Renal cortical epithelial cell (primary cell): ENCODE measurements around the gene MAT1A. TPM values are rescaled to one million over a fixed set of nuclear protein-coding genes. Genes with fewer than 3 reads are reported as not detected.

Source experiments
- DNase-seq: peaks from one replicate; pipeline ENCODE4 v3.0.0-alpha.2; 2011; ENCODE audit warnings: low read depth
- total RNA-seq: library from RNA; depleted of rRNA; stranded (reverse); fragments of >200 nt; gene quantifications from 2 replicates; pipeline ENCODE4 v1.2.3, GENCODE V29; 2014

The MAT1A gene
- total RNA-seq, 1 donor from 2014 or later: 0.15 TPM

DNA sequence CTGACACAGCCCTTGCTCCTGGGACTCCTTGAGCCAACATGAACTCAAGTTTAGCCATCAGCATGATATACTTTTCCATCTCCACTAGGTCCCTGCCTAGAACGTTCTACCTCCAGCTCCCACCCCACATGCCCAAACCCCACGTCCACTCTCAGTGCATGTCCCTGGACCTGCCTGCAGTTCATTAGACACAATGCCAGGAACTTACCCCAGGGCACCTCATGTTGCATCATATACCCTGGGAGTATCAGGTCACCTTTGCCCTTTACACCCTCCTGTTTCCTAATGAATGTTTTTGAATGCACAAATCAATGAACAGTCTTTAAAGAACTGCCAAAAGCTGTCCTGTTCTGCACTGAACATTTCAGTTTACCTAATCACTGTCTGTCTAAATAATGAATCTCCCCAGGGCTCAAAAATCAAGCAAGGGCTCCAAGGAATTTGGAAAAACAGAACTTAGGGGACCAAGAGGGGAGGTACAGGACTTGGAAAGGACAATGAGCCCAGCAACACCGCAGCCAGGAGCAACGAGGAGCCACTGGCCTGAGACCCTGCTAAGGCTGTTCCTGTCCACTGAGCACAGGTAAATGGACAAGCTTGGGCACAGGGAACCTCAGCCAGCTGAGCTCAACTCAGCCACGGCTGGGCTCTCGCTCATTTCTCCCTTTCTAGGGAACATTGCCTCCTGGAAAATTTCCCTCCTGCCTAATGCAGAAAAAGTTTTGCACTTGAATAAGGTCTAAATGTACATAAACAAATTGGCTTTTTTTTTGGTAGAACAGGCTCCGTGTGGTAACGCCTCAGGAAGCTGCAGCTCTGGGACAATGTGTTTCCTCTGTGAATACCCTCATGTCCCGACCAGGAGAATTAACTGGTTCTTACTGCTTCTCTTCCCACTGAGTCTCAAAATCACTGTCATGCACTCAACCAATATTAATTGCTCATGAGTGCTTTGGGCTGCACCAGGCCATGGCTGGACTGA lies 7.4 kb downstream of the MAT1A start:
- DNase-seq: no peak

DNA sequence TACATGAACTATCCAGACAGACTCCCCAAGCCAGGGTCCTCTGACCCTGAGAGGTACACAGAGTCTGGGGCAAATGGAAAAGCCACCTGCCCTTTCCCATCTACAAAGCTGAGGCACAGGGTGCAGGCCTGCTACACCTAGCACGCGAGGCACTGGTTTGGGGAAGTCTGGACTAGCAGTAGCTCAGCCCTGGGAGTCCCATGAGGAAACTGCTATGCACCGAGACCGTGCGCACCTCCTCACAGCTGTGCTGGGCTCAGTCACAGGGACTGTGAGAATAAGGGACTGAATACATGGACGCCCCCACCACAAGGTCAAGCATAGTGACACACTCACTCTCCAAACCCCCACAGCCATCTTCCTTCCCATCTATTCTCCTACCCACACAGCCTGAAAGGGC lies 8.2 kb downstream of the MAT1A start:
- no peak for DNase-seq

DNA sequence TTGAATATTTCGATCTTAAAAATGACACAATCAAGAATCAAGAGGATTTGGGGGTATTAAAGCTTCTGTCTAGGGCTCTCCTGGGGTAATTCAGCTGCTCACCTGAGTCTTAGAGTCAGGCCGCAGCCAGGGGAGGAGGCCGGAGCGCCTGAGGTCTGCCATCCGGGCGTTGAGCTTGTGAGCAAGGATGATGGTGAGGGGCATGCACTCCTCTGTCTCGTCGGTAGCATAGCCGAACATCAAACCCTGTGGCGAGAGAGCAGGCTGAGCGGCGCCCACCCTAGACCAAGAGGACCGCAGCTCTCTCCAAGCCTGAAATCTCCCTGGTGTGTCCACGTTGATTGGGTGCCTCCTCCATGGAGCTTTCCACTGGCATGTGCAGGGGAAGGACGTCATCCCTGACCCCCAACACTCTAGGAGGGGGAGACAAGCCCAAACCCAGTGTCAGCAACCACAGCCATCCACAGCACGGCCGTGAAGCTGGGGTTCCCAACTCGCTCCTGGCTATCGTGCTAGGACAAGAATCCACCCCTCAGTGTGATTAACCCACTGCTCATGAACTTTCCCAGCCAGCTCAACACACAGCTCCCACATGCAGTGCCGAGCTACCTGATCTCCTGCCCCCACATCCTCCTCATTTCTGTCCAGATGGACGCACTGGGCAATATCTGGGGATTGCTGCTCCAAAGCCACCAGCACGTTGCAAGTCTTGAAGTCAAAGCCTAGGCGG lies 9.2 kb downstream of the MAT1A start:
- DNase-seq: no peak

DNA sequence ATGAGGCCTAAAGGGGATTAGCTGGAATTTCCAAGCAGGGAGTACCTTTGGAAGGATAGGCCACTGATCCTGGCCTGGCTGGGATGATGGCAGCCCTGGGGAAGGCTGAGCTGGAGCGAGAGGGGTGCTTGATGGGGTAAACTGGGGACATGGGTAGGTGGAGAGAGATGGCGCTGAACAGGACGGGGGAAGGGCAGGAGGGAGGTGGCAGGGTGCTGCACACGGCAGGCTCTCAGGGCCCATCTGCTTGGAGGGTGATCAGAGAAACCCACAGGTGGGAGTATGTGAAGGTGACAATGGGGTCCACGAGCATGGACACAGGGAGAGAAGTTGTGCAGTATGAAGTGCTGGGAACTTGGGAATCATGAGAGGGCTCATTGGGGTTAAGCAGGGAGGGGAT lies 10.3 kb downstream of the MAT1A start:
- DNase-seq: no peak

DNA sequence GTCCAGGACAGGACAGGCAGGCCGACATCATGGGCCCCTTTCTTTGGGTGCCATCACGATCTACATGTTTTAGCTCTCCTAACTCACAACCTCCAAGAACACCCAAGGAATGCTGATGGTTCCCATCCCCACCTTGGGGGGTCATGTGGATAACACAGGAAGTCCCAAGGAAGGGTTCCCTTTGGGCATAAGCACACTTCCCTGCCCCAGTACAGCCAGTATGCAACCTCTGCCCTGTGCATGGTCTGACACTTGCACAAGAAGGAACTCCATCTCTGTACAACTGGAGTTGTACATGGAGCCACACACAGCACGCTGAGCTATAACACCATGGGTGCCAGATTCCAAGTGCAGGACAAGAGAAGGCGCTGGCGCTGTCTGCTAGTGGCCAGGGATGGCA lies 11.0 kb downstream of the MAT1A start:
- no peak for DNase-seq

DNA sequence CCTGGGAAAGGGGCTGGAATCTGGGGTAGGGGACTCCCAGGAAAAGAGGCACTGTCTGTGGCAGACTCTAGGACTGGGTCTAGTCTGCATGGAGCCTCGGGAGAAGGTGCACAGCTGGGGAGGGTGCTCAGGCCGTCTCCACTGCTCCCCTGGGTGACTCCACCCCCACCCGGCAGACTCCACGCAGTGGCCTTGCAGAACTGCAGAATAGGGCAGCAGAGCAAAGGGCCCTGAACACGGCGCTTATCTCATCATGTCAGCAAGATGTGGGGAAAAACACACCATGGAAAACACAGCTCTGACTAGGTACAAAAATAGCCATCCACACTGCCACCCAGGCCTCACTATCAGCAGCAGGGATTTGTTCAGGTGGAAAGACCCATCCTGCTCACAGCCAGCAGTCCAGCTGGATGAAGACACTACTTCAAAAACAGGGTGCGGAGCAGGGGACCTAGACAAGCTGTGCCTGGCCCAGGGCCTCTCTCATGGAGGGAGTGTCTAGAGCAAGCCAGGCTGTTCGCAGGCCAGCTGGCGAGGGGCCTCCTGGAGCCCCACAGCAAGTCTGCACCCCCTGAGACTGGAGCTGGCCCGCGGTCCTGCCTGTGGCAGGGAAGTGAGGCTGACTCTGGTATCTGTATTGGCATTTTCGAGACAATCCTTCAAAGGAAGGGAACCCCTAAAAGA lies 11.7 kb downstream of the MAT1A start:
- no peak for DNase-seq

DNA sequence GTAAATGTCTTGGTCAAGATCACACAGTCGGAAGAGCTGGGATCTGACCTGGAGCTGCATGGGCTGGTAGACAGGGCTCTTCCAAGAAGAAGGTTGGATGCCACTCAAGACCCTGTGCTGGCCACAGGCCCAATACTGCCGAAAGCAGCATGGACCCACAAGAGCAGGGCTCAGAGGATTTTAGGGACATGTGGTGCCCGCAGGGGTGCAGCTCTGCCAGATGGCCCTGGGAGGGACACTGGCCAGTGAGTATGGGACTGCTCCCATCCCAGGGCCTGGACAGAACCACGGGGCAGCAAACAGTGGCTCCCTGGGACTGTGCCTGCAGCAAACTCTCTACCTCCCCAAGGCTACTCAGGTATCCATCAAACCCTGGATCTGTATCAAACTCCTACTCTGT lies 12.4 kb downstream of the MAT1A start:
- no peak for DNase-seq

DNA sequence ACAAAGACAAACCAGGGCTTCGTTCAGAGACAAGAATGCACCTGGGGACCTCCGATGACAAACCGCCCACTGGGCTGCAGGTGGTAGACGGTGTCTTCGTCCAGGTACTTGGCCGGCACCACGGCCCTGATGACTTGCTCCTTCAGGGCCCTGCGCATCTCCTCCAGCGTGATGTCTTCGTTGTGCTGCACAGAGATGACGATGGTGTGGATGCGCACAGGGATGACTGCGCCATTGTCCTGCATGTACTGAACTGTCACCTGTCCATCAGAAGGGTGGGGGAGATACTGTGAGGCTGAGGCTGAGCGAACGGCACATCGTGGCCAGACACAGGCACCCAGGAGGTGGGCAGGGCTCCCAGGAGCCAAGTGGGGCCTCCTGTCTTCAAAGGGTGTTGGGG lies 13.1 kb downstream of the MAT1A start:
- DNase-seq: no peak

DNA sequence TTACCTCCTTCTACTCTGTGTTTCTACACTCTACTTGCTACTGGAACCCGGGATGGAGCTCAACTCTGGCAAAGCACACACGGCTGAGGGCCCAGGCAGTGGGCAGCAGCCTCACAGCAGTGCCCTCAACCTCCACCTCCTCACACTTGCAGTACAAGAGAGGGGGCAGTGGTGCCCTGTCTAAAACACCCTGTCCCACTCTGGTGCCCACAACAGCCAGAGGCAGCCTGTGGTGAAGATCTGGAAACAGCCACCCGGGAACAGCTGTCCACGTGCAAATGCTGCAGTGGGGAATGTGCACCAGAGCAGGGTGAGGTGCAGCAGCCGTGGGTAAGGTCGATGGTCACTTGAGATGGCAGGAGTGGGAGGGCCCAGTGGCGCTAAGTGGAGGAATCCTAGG lies 13.7 kb downstream of the MAT1A start:
- DNase-seq: no peak

DNA sequence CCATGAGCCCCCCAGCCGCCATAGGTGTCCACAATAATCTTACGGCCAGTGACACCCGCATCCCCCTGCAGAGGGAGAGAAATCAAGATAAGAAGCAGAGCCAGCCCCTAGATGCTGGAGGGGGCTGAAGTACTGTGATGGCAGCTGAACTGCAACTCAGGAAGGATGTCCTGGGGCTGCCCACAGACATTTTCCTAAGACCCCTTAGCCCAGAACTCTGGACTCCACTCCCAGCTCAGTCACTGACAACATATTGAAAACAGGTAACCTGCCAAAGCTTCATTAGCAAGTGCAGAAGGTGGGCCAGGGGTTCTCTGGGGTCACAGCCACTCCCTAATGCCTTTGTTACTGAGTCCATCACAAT lies 14.3 kb downstream of the MAT1A start:
- no peak for DNase-seq

DNA sequence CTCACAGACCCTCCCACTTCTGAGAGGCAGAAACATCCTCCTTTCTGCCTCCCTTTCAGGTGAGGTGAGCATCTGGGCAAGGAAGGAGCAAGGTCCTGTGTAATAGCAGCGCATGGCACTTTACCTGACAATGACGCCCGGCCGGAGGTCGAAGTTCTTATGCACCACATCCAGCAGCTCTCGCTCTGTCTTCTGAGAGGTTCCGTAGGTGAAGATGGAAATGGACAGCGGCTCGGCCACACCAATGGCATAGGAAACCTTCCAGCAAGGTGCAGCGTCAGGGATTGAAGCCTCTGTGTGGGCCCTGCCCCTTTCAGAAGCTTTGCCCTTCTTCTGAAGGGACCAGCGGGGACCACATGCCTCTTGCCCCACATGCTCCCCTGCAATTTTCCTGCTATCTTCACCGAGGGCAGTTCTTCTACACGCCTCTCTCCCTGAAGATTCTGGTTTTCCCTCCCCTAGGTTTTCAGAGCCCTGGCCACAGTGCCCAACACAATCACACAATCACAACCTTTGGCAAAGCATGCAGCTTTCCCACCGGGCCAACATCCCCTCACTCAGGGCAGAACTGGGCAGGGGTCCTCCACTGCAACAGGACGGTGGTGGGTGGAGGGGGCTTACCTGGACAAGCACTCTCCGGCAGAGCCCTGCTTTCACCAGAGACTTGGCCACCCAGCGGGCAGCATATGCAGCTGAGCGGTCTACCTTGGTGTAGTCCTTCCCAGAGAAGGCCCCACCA lies 14.9 kb downstream of the MAT1A start:
- no peak for DNase-seq

DNA sequence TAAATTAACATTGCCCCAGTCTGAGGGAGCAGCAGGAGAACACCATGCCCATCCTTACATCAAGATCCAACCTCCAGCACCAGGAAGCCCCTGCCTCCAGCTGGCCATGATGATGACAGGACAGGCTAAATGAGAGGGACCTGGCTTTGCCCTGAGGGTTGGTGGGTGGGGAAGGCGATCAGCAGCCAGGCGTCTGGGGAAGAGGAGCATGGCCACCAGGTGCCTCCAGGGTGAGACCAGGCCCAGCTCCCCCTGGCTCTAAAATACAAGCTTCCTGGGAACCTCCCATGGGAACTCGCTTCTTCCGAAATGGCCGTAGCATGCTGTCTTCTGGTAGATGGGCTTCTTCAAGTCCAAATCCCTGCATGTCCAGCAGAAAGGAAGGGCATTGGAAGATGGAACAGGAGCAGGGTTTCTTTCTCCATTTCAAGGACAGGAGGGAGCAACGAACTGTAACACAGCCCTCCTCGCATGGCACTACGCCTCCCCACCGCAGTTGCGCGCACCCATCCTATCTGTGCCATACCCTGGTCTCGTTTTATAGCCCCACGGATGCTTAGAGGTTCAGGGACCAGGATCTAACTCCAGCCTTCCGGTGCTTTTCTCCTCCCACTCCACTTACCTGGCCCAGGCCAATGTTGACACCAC lies 15.8 kb downstream of the MAT1A start:
- no peak for DNase-seq

DNA sequence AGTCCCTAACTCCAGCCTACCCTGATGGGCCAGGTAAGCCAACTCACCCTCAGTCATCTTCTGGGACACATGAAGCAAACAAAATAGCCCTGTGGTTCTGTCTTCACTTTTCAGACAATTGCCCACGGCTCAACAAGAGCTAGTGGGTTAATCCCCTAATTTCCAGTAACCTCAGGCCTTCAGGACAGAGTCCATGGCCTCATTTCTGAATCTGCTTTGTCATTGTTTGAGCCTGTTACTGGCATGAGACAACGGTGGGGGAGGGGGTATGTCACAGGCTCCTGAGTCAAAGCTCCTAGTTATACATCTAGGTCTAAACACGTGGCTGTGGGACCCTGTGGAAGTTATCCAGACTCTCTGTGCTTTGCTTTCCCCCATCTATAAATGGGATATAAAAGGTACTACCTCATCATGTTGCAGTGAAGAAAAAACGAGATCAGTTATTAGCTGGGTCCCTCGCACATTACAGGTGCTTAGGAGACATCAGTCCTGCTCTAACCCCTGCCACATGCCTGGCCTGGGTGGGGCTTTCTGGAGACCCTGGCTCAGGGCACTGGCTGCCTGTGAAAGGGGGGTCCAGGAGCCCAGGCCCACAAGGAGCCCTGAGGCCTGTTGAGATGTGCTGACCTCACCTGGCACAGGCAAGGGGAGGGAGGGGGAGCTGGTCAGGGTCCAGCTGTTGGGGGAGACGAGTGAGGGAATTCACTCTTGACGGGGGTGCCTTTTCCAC lies 16.5 kb downstream of the MAT1A start:
- peak; percentile 57 for DNase-seq

DNA sequence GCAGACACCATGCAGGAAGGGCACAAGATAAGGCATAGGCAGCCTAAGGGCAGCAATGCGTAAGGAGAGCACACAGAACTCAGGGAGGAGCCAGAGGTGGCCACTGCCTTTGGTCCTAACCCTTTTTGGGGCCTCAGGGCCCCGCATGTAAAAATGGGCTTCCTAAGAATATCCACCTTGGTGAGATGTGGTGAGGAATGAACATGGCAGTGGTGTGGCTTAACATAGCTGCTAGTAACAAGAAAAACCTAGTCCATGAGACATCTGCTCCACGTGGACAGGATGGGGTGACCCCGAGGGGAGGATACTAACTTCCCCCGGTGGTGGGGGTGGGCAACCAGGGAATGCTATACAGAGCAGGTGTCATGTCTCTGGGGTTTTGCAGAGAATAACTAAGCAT lies 18.0 kb downstream of the MAT1A start:
- DNase-seq: no peak

DNA sequence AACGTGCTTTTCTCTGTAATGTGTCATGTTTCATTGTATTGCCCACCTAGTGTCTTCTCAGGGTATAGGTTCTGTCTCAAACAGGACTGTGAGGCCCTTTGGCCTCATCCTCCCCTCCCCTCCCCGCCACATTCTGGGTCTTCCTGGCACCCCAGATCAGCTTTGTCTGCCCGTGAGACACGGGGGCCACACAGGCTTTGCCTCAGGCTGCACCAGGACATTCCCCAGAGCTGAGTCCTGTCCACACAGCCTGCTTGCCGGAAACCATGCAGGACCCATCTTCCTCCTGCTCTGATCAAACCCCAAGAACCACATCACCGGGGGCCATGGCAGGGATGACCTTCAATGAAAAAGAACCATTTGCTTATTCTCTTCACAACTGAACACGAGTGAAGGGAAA lies 18.6 kb downstream of the MAT1A start:
- no peak for DNase-seq

DNA sequence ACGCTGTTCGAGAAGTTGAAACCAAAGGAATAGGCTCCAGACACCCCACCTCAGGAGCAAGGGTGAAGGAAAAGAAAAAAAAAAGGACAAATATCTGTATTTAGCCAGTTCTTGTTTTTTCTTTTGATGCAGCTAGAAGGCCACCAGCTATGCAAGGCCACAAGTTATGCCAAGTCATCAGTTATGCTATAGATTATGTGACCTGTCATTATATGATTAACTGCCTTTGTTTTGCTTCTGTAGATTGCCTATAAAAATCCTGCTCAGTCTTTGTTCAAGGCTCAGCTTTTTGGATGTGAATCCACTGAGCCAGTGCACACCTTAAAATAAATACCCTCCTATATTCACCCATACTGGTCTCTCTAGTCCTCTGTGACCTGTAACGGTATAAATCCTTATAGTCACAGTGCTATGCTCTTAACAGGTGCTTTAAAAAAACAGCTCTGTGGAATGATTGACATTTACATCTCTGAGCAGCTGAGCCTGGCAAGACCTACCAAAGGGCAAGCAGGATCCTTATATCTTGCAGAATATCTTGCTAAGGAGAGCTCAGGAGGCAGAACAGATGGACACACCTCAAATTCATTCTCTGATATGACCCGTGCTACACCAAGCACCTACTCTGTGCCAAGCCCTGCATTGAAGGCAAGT lies 20.4 kb downstream of the MAT1A start:
- DNase-seq: no peak

DNA sequence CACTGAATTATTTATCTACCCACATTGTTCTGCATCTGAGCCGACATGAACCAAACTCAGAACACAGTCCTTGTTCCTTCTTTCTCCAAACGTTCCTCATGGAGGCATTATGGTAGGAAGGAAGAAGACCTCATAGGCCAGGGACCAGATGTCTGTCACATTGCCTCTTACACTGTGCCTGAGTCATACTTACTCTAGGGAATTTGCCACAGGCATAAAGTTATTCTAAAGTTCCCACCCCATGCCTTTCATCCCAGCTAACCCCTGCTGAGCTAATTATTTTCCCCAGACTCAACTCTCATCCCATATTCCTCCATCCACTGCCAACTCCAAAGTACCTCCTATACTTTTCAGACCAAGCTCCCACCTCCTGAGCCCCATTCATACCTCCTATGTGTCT lies 21.2 kb downstream of the MAT1A start:
- DNase-seq: no peak

DNA sequence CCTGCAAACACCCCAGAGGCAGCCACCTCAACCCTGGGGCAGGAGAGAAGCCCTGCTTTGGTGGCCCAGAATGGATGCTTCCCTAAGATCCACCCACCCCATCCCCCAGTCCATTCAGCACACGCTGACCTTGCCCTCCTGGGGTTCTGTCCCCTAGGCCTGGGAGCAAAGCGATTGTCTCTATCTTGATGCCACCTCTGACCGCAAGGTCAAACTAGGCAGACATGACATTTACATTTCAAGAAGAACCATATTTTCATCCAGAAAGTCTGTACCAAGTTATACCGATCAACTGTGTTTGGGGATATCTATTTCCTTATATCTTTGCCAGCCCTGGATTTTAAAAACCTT lies 23.0 kb downstream of the MAT1A start:
- no peak for DNase-seq

DNA sequence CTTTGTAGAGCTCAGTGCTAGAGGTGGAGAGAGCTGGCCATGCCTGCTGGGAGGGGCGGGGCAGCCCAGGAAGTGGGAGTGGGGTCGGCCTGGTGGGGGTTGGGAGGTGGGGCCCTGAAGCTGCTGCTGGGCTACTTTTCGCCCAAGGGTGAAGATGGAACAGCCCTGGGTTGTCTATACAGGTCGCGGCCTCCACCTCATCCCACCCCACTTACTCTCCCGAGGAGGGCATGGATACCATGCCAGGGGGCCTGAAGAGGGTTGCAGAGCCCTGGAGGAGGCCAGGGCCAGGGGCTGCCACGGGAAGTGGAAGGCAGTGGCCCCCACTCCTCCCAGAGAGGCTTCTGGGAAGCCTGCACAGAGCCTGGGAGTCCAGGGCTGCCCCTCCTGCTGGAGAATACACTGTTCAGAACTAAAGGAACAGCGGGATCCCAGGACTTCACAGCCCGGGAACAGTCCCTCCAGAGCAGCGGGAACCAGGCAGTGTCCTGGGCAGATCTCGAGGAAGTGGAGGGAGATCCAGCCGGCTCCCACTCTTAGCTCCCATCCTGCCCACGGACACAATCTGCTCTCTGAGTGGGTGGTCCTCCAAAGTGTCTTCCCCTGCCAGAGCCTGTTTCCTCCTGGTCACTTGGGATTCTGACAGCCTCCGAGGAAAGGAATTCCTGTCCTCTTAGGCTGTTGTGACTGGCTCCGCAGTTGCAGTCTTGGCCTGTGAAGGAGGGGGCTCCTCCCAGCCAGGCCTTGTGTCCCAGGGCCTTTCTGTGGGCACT lies 23.5 kb downstream of the MAT1A start:
- DNase-seq: no peak
